AG10803 (cell line): Measurements from ENCODE around the gene ARL1.

Experiments
- DNase-seq: peaks from one replicate; pipeline ENCODE4 v3.0.0; 2010; ENCODE audit warnings: low read depth
- H3K4me3 ChIP-seq: 2 replicates; pipeline ENCODE4 v1.5.1; 2011; ENCODE audit warnings: mild to moderate bottlenecking, low read length, control low read depth
- CTCF ChIP-seq: conservative IDR thresholded peaks from 2 replicates; pipeline ENCODE4 v1.5.1; 2011; ENCODE audit warnings: mild to moderate bottlenecking, low read length, control low read depth, inconsistent platforms

The ARL1 gene

GRCh38 chr12:101372431-101372830 is 35.1 kb downstream of the ARL1 start:
- DNase-seq: no peak
- H3K4me3 ChIP-seq: no peak overlapping the region
- no peak for TF ChIP-seq CTCF

GRCh38 chr12:101368016-101368415 is 39.6 kb downstream of the ARL1 start:
- TF ChIP-seq CTCF: no peak
- H3K4me3 ChIP-seq: no peak overlapping the region
- no peak for DNase-seq

- H3K4me3 ChIP-seq: no peak overlapping the region
- TF ChIP-seq CTCF: no peak
- no peak for DNase-seq
These were observed 46.1 kb downstream of the ARL1 start for GRCh38 chr12:101361455-101361854.

- no peak overlapping the region for H3K4me3 ChIP-seq
- TF ChIP-seq CTCF: no peak
- no peak for DNase-seq
These were observed 50.8 kb downstream of the ARL1 start for GRCh38 chr12:101356794-101357193.

GRCh38 chr12:101351682-101352081 is 55.9 kb downstream of the ARL1 start:
- TF ChIP-seq CTCF: no peak
- no peak overlapping the region for H3K4me3 ChIP-seq
- no peak for DNase-seq

GRCh38 chr12:101343893-101344292 is 63.7 kb downstream of the ARL1 start:
- no peak for DNase-seq
- TF ChIP-seq CTCF: no peak
- H3K4me3 ChIP-seq: no peak overlapping the region
